Endometrial microvascular endothelial cells (primary cell): ENCODE results near the gene ARL6IP6. TPM values are rescaled to one million over a fixed set of nuclear protein-coding genes. Genes with fewer than 3 reads are reported as not detected.

Experiments used
- in situ Hi-C: cut with HindIII; loops from 2 replicates; pipeline ENCODE4 v1.10.0; 2017; ENCODE audit warnings: low sequenced_read_pairs, low pct_unique_long_range_greater_than_20kb; ENCODE audit errors: inconsistent ontology term
- total RNA-seq: library from RNA; depleted of rRNA; stranded (reverse); fragments of >200 nt; gene quantifications from one replicate; pipeline ENCODE4 v1.2.3, GENCODE V29; 2015; ENCODE audit errors: inconsistent ontology term

ARL6IP6 gene
- total RNA-seq, 1 donor from 2014 or later: 41.6 TPM

- in situ Hi-C loops: no loop called here
Measured at GRCh38 chr2:152781175-152781574, 62.8 kb downstream of the ARL6IP6 start.

- in situ Hi-C loops: no loop called here
Measured at GRCh38 chr2:152782171-152782570, 63.8 kb downstream of the ARL6IP6 start.

GRCh38 chr2:152790883-152791282 is 72.5 kb downstream of the ARL6IP6 start:
- in situ Hi-C loops: no loop called here

DNA sequence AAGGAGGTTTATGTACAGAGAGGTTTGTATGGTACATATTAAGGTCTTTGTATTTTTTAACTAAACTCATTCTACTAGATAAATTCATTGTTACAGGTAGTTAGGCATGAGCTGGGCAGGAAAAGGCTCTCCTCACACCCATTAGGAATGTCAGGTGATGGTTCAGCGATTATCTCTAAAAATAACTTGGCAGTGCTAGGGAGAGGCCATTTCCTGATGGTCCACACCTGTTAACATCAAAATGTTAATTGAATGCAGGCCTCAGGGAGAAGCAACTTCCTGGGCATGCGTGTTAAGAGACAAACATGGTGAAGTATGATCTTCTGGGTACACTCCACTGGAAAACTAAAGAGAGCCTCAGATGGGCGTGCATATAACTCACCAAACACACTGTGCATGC is 73.6 kb downstream of the ARL6IP6 start:
- in situ Hi-C loops: no loop called here

- in situ Hi-C loops: no loop called here
Measured at GRCh38 chr2:152792974-152793373, 74.6 kb downstream of the ARL6IP6 start.

- in situ Hi-C loops: no loop called here
Measured at GRCh38 chr2:152796941-152797340, 78.5 kb downstream of the ARL6IP6 start.

DNA sequence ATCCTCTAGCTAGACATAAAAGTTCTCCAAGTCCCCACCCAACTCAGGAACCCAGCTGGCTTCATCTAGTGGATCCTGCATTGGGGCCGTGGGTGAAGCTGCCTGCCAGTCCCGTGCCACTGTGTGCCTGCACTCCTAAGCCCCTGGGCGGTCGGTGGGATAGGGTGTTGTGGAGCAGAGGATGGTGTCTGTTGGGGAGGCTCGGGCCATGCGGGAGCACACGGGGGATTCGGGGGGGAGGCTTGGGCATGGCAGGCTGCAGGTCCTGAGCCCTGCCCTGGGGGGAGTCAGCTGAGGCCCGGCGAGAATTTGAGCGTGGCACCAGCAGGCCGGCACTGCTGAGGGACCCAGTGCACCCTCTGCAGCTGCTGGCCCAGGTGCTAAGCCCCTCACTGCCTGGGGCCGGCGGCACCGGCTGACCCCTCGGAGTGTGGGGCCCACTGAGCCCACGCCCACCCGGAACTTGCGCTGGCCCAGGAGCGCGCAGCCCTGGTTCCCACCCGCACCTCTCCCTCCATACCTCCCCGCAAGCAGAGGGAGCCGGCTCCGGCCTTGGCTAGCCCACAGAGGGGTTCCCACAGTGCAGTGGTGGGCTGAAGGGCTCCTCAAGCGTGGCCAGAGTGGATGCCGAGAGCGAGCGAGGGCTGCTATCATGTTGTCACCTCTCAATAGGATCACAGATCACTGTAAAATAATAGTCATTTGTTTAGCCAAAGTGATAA is 86.4 kb downstream of the ARL6IP6 start:
- in situ Hi-C loops: no loop called here

- in situ Hi-C loops: no loop called here
Measured at GRCh38 chr2:152811916-152812315, 93.5 kb downstream of the ARL6IP6 start.

Other genes with a start within 250 kb of the ARL6IP6 start
- gene PRPF40A, start 1.2 kb upstream of the ARL6IP6 start, total RNA-seq: 73.0 TPM